Sciatic nerve (tissue), 2 donors: ENCODE measurements around the gene LPO. TPM values are rescaled to one million over a fixed set of nuclear protein-coding genes. Genes with fewer than 3 reads are reported as not detected.
A peak's percentile ranks its signal among the peaks of the same experiment; 100 is the strongest.

Experiments
- ATAC-seq: fragments of 200-7000 bp; cut with Tn5 transposase; one replicate; pipeline ENCODE4 v1.9.1; 2020; ENCODE audit warnings: mild to moderate bottlenecking, moderate library complexity
- DNase-seq: peaks from one replicate; pipeline ENCODE4 v3.0.0-alpha.2; 2020; ENCODE audit warnings: low spot score
- intact Hi-C: fragments of 100-400 bp; cut with DNase I; formaldehyde crosslinking; loops from one replicate; pipeline ENCODE4 v1.14.2; 2022
- total RNA-seq: library from RNA; stranded (reverse); fragmentation: NEBNext Ultra II Directional; extraction: Animal tissue kit (Norgen Biotek cat#: 25700); gene quantifications from one replicate; pipeline ENCODE4 v1.2.1, GENCODE V29; 2021
- donor health status: DM: no; HTN: no; CAD: no.
- donor health status: DM: no; HTN: no; CAD: no.

The LPO gene
- total RNA-seq, 1 donor from 2014 or later: not detected

DNA sequence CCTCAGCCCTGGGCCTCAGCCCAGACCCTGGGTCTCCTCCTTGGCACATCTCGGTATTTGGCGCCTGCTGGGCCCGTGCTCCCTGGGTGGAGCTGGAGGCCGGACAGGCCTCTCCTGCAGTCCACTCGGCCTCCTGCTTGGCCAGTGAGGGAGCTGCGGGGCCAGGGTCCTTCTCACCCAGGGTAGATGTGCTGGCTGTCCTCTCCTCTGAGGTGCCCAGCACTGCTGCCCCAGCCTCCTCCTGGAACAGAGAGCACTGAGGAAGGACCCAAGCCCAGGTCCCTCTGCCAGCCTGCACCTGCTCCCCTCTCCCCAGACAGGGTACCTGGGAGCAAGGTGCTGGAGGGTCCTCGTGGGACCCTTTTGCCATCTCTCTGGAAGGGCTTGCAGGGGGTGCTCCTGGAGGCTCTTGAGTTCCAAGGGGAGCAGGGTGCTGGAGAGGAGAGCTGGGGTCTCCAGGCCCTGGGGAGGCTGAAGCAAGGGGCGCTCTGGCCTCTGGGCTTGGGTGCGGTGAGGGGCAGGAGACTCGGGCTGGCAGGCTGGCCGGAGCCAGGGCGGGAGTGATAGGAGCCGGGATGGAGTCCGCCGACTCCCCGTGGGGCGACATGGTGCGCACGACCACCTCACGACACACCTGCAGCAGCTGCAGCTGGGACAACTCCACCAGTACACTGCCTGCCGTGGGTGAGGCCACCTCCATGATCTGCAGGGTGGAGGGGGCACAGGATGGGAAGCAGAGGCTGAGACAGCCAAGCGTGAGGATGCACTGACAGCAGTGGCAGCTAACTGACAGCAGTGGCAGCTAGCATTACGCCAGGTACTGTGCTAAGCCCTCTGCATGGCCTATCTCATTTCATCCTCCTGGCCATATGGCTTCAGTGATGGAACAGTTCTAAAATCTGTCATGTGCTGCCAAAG lies 72.4 kb downstream of the LPO start:
- no peak for ATAC-seq
- DNase-seq: peak; percentile 39
- intact Hi-C loops: no loop called here

DNA sequence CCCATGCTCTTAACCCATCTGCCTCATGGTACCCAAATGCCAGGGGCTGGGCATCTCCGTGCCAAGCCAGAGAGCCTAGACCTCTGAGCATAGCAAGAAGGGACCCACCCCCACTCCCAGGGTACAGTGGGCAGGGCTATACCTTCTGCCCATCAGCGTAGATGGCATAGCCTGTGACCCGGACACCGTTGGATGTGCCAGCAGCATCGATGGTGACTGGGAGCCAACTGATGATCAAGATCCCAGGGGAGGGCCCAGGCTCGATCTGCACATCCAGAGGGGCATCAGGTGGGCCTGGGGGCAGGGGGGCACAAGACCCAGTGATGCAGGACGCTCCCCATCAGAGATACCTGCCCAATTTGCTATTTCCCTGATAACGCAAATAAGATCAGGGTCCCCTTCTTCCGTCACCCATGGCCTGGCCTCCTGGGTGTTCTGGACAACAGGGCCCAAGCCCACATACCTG lies 73.1 kb downstream of the LPO start:
- ATAC-seq (no peak), DNase-seq (peak; percentile 51)
- intact Hi-C loops: no loop called here

DNA sequence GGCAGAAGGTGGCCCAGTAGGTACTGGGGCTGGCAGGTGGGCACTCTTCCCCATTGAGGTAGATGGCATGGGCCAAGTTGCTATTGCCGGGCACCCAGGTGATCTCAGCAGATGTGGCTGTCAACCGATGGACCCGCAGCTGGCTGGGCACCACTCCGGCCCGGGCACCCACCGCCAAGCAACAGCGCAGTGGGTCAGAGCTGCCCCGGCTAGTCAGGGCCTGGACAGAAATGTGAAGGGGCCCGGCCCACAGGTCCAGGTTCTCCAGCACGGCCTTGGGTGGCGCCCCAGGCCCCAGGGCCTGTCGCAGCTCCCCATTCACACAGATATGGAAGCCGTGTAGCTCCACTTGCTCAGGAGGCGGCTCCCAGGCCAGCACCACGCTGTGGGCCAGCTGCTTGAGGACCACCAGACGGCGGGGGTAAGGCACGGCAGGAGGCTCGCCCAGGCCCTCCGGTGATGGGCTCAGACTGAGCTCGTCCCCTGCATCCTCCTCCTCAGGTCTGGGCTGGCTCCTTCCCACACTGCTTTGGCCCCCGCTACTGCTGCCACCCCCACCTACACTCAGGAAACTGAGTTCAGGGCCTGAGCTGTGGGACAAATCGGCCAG lies 73.7 kb downstream of the LPO start:
- intact Hi-C loops: no loop called here
- no peak for ATAC-seq
- DNase-seq: peak; percentile 52

DNA sequence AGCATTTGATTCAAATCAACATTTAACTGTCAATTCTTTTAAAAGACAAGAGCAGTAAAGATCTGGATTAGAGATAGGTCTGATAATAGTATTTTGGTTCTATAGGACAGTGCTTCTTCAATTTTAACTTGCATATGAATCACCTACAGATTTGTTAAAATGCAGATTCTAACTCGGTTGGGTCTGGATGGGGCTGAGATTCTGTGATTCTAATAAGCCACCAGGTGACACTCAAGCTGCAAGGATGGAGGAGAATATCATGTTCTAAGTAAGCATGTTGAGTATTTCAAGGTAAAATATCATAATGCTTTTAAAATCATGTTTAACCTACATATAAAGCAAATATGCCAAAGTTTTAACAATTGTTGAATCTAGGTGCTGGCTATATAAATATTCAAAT lies 74.4 kb downstream of the LPO start:
- ATAC-seq: no peak
- DNase-seq: no peak
- intact Hi-C loops: no loop called here

DNA sequence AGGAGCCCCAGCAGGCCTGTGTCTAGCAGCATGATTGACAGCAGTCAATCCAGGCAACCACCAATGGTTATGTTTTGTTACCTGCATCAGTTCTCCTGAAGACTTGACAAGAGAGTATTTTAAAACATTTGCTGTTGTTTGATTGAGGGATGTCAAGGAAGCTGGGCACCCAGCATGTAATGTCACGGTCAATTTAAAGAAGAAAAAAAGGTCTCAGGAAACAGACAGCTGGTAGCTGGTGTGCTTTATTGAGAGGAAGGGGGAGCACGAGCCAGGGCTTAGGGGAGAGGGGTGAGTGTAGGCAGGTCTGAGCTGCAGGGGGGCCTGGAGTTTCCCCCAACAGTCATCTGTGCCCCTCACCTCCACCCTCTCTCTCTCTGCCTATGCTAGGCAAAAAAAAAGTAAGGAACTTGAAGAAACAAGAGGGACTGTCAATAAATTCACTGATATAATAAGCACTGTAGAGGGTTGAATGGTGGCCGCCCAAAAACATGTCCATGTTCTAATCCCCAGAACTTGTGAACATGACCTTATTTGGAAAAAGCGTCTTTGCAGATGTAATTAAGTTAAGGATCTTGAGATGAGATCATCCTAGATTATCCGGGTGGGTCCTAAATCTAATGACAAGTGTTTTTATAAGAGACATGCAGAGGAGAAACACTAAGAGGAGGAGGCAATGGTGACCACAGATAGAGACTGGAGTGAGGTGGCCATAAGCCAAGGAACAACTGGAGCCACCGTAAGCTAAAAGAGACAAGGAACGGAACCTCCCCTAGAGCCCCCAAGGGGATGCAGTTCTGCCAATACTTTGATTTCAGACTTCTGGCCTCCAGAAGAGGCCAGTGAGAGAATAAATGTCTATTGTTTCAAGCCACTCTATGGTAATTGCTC lies 75.7 kb downstream of the LPO start:
- intact Hi-C loops: no loop called here
- DNase-seq (no peak), ATAC-seq (no peak)

DNA sequence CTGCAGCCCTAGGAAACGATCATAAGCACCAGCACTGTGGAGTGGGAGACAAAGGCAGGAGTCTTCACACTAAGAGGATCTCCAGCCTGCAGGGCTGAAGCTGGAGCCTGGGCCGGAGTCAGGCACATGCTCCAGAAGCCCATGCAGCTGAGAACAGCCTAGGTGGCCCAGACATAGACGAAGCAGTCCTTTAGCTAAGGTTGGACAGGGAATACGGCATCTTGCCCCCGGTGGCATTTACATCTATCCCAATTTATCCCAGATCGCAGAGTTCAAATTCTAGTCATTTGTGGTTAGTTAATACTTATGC lies 76.3 kb downstream of the LPO start:
- DNase-seq: peak; percentile 9
- no peak for ATAC-seq
- intact Hi-C loops: no loop called here

DNA sequence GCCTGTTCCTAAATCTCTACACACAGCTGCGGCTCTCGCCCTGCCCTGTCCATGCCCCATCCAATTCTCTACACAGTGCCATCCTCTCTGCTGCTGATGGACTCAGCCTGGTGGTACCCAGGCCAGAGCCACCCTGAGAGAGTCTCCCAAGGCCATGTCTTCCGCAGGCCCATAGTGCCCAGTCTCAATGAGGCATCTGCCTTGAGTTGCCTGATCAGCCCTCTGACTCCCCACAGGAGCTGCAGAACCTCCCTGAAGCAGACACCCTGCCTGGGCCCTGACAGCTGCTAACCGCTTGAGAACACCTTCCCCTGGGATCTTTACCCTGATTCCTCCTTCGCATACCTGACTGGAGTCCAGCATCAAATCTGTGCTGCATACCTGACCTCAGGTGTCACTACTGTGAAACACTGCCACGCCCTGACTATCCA lies 76.9 kb downstream of the LPO start:
- ATAC-seq (no peak), DNase-seq (peak; percentile 26)
- intact Hi-C loops: no loop called here

DNA sequence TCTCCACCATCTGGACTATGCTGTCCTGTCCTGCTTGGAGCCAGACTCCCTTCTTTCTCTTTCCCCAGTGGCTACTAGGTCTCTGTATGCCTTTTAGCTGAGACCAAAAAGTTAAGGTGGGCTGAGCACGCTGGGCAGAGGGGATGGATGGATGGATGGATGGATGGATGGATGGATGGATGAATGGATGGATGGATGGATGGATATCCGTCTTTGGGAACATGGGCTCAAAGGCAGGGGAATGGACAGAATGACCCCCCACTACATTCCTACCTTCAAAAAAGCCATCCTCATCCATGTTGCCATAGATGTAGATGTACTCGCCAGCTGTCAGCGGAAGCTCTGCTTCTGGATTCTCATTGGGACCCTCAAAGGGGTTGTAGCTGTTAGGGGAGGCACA lies 77.4 kb downstream of the LPO start:
- ATAC-seq (no peak), DNase-seq (no peak)
- intact Hi-C loops: no loop called here

DNA sequence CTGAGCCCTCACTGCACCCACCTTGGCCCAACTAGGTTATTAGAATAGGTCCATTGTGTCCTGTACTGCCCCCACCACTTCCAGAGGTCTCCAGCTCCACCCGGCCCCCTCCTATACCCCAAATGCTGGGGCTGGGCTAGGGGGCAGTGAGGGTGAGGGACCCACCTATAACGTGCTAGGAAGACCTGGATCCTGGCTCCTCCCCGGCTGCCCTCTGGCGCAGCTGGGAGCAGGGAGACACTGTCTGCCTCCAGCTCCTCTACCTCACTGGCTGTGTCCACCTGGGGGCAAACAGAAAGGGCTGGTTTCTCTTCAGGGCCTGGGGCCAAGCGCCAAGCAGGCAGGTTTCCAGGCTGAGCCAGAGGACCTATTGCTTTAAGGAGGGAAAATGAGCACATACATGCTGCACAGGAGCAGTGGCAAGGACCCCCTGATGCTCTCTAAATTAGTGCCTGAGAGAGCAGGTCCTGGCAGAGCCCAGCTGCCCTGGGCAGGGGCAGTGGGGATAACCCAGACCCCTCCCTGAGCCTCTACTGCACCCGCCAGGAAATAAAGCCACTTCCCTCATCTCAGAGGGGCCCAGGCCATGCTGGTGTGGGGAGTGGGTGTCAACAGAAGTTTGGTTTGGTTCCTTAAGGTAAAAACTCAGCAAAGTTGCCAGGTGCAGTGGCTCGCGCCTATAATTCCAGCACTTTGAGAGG lies 78.0 kb downstream of the LPO start:
- DNase-seq: peak; percentile 25

DNA sequence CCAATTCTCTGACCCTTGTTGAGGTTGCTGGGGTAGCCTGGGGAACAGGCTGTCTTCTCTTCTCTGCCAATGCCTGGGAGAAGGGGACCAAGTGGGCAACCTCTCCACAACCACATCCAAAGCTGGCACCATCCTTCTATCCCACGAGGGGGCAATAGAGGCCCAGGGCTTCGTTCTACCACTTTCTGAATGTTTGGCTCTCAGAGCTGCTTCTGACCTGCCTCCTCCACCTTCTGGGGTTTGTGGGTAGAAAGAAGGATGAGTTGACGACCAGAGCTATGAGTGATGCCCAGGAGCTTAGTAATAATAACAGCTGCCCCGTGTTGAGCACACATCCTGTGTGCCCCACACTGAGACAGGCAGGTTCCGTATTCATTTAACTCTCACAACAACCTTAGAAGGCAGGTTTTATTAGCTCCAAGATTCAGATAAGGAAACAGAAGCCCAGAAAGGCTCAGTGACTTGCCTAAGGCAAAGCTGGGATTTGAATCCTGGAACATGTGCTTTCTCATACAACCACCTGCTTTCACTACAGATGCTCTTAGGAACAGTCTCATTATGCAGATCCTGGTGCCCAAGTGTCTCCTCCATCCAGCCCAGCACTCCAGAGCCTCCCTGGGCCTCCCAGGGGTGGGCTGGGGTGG lies 79.2 kb downstream of the LPO start:
- intact Hi-C loops: no loop called here
- DNase-seq (peak; percentile 39), ATAC-seq (peak; percentile 12)

More for the DNA sequence above, 78.0 kb downstream of the LPO start:
- no peak for ATAC-seq
- intact Hi-C loops: no loop called here

DNA sequence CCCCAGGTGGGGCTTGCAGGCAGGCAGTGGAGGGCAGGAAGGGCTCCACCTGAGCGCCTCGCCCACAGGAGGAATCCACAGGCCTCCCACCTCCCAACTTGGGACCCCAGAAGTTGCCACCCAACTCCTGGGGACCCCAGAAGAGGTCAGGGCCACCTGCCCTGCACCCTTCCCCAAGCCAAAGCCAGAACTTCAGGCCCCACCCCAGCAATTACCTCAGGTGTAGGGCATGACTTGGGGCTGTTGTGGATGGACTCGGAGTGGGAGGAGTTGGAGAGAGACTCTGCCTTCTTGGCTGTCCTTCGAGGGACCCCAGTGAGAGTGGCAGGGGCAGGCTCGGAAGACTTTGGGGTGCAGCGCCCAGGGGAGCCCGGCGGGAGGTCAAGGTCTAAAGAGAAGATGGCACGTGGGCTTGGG lies 79.7 kb downstream of the LPO start:
- intact Hi-C loops: no loop called here

More for the DNA sequence above, 79.7 kb downstream of the LPO start:
- DNase-seq (peak; percentile 37), ATAC-seq (no peak)

Other genes starting within 250 kb of the LPO start
- 169 TPM for gene SRSF1, start 231.3 kb upstream of the LPO start, total RNA-seq
- gene DYNLL2, start 155.2 kb upstream of the LPO start, total RNA-seq: 28.3 TPM
- gene OR4D1, start 90.2 kb upstream of the LPO start, total RNA-seq: not detected
- gene OR4D2, start 71.6 kb upstream of the LPO start, total RNA-seq: not detected
- gene EPX, start 45.9 kb upstream of the LPO start, total RNA-seq: not detected
- gene MKS1, start 19.3 kb upstream of the LPO start, total RNA-seq: 18.7 TPM
- 2.0 TPM for gene MPO, start 42.4 kb downstream of the LPO start, total RNA-seq
- 17.8 TPM for gene TSPOAP1, start 90.2 kb downstream of the LPO start, total RNA-seq
- 62.2 TPM for gene SUPT4H1, start 113.6 kb downstream of the LPO start, total RNA-seq
- gene RNF43, start 178.9 kb downstream of the LPO start, total RNA-seq: 0.67 TPM
- 0.27 TPM for gene HSF5, start 249.8 kb downstream of the LPO start, total RNA-seq